Muscle of leg (tissue), 11 donors: Measurements from ENCODE around the gene SLC36A4. TPM values are rescaled to one million over a fixed set of nuclear protein-coding genes. Genes with fewer than 3 reads are reported as not detected.
"Not testable (repeated sequence)": the region's sequence is repeated elsewhere in the genome, so short reads cannot be mapped to it uniquely, and the experiment has no call there.

Source experiments
- DNase-seq: peaks from one replicate; pipeline ENCODE4 v3.0.0; 2013
- H3K27ac ChIP-seq: one replicate; pipeline ENCODE4 v1.5.1; 2013; ENCODE audit warnings: mild to moderate bottlenecking, low read length, control low read depth
- H3K27me3 ChIP-seq: one replicate; pipeline ENCODE4 v1.6.1; 2013; ENCODE audit warnings: low read length; ENCODE audit not compliant: control insufficient read depth, insufficient read depth
- H3K36me3 ChIP-seq: one replicate; pipeline ENCODE4 v1.6.1; 2013; ENCODE audit warnings: low read length; ENCODE audit not compliant: control insufficient read depth, insufficient read depth
- H3K4me1 ChIP-seq: one replicate; pipeline ENCODE4 v1.6.1; 2013; ENCODE audit warnings: low read length; ENCODE audit not compliant: control insufficient read depth, insufficient read depth
- H3K4me3 ChIP-seq: one replicate; pipeline ENCODE4 v1.5.1; 2013; ENCODE audit warnings: low read length, control low read depth
- H3K9me3 ChIP-seq: replicated peaks from 2 replicates; pipeline ENCODE4 v1.6.1; 2013; ENCODE audit warnings: low read depth, low read length; ENCODE audit not compliant: control insufficient read depth
- WGBS: methylation state at CpG from one replicate; pipeline ENCODE4 v1.1.5; 2013; ENCODE audit warnings: missing lambda C conversion rate; ENCODE audit not compliant: insufficient coverage; 5-methylcytosine and 5-hydroxymethylcytosine counted together
- polyA plus RNA-seq, 8 donors: library from polyadenylated mRNA; unstranded; fragments of 120-200 nt; gene quantifications; one replicate each; pipeline versions ENCODE4 v1.2.1 to v1.2.3, GENCODE V29; 2013; ENCODE audit warnings: inconsistent platforms in 1 of 8, low replicate concordance in 1 of 8; ENCODE audit not compliant: insufficient read length in 8 of 8, insufficient read depth in 1 of 8
- total RNA-seq: library from RNA; stranded (reverse); fragments of 120-200 nt; gene quantifications from one replicate; pipeline ENCODE4 v1.2.4, GENCODE V29; 2013

Gene SLC36A4
- total and polyA plus RNA-seq, 9 donors, result 4.5 to 8.3 (median 6.5) TPM

DNA sequence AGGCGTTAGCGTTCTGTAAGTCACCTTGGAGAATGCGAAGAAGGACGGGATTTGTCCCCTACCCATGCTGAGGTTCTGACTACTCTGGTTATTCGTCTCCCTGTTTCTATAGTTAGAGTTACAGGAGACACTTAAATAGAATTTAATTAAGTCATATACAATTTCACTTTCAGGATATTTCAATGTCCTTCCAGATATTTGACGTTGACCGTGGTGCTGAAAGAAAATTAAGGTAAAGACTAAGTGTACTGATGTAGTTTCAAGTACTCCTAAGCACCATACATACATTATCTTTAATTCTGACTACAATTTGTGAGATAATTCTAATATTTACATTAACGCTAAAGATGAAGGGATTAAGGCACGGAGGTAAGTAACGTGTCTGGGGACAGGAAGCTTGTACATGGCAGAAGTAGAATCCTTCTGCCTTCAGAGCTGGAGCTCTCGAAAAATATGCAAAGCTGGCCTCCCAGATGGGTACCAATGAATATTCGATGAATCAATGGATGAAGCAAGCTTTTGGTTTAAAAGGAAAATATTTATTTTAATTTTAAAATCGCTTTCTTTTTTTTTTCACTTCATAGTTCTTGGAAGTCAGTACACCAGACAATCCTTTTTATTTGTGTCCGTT, 539 bp upstream of the SLC36A4 start:
- DNase-seq, result peak; percentile 61
- peak overlapping the region; percentile 2 for H3K27ac ChIP-seq
- H3K4me1 ChIP-seq, result peaks cover 2% of the 10 kb centered on the region
- 0% methylated on average over 2 of the region's 14 CpGs for WGBS
- no peaks in the 10 kb centered on the region for H3K9me3 ChIP-seq
- H3K4me3 ChIP-seq, result peak overlapping the region; percentile 74
- H3K36me3 ChIP-seq, result no peaks in the 10 kb centered on the region
- no peaks in the 10 kb centered on the region for H3K27me3 ChIP-seq

DNA sequence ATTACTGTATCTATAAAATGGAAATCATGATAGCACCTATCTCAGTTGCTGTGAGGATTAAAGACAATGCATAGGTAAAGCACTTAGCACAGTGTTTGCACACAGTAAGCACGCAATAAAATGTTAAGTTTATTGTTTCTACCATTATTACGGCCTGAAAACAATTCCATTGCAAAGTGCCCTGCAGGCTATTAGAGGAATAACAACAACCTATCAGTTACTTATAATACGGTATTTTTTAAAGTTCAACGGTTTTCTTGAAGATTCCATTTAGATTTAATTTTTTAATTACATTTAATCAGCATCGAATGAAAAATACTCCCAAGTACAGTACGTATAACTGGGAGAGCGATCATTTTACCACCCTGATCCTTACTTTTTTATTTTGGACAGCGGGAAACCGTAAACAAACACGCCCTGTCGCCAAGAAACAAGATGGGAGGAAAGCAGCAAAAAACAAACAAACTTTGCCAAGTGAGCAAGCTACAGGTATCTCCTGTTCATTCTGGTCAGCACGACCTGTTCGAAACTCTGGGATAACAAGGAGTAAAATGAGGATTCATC, 893 bp downstream of the SLC36A4 start:
- H3K4me1 ChIP-seq, result peaks cover 2% of the 10 kb centered on the region
- H3K27me3 ChIP-seq, result no peaks in the 10 kb centered on the region
- no peak for DNase-seq
- no peaks in the 10 kb centered on the region for H3K9me3 ChIP-seq
- WGBS, result 0% methylated on average over 6 of the region's 13 CpGs
- peak overlapping the region; percentile 89 for H3K27ac ChIP-seq
- peak overlapping the region; percentile 74 for H3K4me3 ChIP-seq
- H3K36me3 ChIP-seq, result no peaks in the 10 kb centered on the region

DNA sequence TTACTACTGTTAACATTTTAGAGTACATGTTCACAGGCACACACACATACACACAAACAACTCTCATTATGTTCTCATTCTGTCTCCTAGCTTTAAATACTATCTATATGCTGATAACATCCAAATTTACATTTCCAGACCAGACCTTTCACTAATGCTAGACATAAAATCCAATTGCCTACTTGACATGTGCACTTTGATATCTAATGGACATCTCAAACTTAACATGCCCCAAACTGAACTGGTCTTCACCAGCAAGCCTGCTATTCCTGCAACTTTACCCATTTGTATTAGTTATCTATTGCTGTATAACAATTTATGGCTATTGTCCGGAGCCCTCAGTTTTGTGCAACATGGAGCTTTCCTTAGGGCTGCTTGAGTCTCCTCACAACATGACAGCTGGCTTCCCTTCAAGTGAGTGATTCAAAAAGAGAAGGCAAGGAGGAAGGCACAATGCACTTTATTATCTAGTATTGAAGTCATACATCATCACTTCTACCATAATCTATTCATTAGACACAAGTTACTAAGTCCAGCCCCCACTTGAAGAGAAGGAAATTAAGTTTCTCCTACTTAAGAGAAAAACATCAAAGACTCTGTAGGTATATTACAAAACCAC, 3.0 kb downstream of the SLC36A4 start:
- Histone ChIP-seq H3K4me1 (peaks cover 2% of the 10 kb centered on the region), H3K9me3 (no peaks in the 10 kb centered on the region)

DNA sequence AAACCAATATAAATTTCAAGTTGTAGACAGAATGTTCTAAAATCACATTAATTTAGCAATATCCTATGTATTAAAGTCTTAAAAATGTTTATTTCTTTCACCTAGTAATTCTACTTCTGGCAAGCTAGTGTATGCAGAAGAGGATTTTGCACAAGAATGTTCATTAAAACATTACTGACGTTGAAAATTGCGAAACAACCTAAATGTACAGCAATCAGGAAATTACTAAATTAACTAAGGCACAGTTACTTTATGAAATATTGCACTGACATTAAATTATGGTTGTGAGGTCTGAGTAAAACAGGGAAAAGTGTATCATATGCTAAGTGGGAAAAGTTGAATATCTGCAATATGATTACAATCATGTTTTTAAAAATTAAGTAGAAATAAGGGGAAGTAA, 4.1 kb downstream of the SLC36A4 start:
- Histone ChIP-seq H3K9me3 (no peaks in the 10 kb centered on the region), H3K36me3 (no peaks in the 10 kb centered on the region), H3K4me1 (peaks cover 2% of the 10 kb centered on the region), H3K27ac (no peak overlapping the region), H3K27me3 (no peaks in the 10 kb centered on the region), H3K4me3 (no peak overlapping the region)
- WGBS, result no CpG with 5 or more reads among the region's 2 CpGs
- DNase-seq, result no peak

More for the DNA sequence above, 3.0 kb downstream of the SLC36A4 start:
- no peak for DNase-seq
- H3K27ac ChIP-seq, result no peak overlapping the region
- no peaks in the 10 kb centered on the region for H3K36me3 ChIP-seq
- H3K27me3 ChIP-seq, result no peaks in the 10 kb centered on the region
- no peak overlapping the region for H3K4me3 ChIP-seq
- no CpG with 5 or more reads among the region's 1 CpG for whole genome bisulfite sequencing

DNA sequence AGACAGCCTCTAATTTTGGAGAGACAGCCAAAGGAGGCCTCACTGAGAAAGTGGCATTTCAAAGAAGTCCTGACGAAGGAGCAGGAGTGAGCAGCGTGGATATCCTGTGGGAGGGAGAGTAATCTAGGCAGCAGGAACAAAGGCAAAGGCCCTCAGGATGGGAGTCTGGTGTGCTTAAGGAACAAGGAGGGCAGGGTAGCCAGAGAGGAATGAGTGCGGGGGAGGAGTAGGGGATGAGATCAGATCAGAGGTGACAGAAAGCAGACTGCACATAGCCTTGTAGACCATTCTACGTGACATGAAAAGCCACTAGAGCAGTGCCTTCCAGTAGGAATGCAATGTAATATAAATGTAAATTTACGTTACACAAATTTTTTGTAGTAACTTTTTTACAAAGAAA, 5.6 kb downstream of the SLC36A4 start:
- no peak overlapping the region for H3K4me3 ChIP-seq
- H3K27ac ChIP-seq, result no peak overlapping the region
- no peaks in the 10 kb centered on the region for H3K36me3 ChIP-seq
- no peak for DNase-seq
- 74% methylated on average over 3 of the region's 5 CpGs for WGBS
- peaks cover 9% of the 10 kb centered on the region for H3K9me3 ChIP-seq
- no peaks in the 10 kb centered on the region for H3K4me1 ChIP-seq
- no peaks in the 10 kb centered on the region for H3K27me3 ChIP-seq

DNA sequence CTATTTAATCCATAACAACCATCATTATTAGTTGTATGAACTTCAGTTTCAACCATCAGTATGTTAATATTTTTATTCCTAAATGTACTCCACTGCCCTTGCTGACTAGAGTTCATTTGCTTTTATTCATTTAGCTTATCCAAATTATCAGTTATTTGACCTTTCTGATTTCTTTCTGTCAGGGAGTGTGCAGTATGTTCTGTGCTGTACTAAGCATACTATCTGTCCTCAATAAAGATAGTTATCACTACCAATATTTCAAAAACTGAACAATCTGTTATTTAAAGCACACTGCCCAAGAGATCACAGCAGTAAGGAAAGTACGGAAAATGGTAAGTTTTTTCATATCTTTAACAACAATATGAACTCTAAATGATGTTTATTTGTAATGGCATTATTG, 8.3 kb downstream of the SLC36A4 start:
- WGBS, result no CpG with 5 or more reads among the region's 1 CpG
- Histone ChIP-seq H3K9me3 (peaks cover 14% of the 10 kb centered on the region), H3K4me3 (no peak overlapping the region), H3K27me3 (no peaks in the 10 kb centered on the region), H3K36me3 (no peaks in the 10 kb centered on the region), H3K4me1 (no peaks in the 10 kb centered on the region), H3K27ac (no peak overlapping the region)
- DNase-seq, result no peak

DNA sequence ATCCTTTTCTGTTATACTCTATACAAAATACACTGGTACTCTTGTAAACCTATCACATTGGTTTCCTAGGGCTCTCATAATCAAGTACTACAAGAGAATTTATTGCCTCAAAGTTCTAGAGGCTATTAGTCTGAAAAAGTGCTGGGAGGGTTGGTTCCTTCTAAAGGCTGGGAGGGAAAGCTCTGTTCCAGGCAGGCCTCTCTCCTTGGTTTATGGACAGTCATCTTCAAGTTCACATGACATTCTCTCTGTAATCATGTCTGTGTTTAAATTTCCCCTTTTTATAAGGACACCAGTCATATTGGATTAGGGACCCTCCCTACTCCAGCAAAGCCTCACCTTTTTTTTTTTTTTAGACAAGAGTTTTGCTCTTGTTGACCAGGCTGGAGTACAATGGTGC, 9.1 kb downstream of the SLC36A4 start:
- no peaks in the 10 kb centered on the region for H3K4me1 ChIP-seq

DNA sequence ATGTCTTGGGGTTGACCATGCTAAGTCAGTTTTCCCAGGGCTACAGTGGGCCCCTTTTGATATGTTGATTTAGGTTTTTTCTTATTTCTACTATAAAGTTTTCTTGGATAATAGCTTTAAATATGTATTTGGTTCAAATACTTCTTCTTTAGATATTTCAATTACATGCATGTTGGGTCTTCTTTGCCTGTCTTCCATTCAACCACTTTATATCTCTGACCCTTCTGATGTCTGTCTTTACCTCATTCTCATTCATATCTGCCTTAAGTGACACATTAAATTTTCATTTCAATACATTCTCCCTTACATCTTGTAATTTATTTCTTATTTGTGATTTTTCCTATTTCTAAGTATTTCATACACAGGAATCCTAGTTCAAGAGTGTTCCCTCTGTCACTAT, 10.5 kb downstream of the SLC36A4 start:
- Histone ChIP-seq H3K4me1 (no peaks in the 10 kb centered on the region), H3K27me3 (no peaks in the 10 kb centered on the region), H3K9me3 (peaks cover 14% of the 10 kb centered on the region), H3K36me3 (no peaks in the 10 kb centered on the region), H3K4me3 (no peak overlapping the region), H3K27ac (no peak overlapping the region)
- DNase-seq, result no peak

More for the DNA sequence above, 9.1 kb downstream of the SLC36A4 start:
- H3K4me3 ChIP-seq, result no peak overlapping the region
- no peaks in the 10 kb centered on the region for H3K36me3 ChIP-seq
- no peak for DNase-seq
- H3K27ac ChIP-seq, result no peak overlapping the region
- peaks cover 14% of the 10 kb centered on the region for H3K9me3 ChIP-seq
- H3K27me3 ChIP-seq, result no peaks in the 10 kb centered on the region

DNA sequence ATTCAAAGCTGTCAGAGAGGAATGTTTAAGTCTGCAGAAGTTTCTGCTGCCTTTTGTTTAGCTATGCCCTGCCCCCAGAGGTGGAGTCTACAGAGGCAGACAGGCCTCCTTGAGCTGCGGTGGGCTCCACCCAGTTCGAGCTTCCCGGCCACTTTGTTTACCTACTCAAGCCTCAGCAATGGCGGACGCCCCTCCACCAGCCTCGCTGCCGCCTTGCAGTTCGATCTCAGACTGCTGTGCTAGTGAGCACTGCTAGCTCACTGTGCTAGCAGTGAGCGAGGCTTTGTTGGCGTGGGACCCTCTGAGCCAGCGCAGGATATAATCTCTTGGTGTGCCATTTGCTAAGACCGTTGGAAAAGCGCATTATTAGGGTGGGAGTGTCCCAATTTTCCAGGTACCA, 19.9 kb downstream of the SLC36A4 start:
- H3K36me3 ChIP-seq, H3K4me3 ChIP-seq: not testable (repeated sequence)
- WGBS, result 100% methylated on average over 9 of the region's 13 CpGs

DNA sequence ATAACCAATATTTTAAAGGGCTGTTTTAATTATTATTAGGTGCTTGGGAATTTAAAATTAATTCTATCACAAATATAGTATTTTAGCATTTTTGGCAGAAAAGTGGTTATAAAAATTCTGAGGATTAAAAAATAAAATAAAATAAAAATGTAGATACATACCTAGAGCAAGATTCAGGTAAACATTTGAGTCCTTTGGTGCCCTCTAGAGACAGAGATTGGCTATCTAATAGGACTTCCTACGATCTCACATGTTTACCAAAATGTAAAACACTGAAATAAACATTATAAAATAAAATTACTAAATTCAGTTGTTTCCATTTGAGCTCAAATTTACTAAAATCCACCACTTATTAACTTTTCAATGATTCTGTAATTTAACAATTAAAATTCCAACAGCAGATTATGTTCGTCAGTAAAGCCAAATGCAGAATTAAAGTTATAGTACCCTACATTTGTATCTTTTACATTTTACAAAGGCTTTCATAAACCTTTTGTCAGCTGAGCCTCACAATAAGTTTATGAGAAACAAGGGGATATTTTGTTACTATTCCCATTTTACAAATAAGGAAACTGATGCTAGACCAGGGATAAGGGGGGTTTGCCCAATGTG, 27.7 kb downstream of the SLC36A4 start:
- no CpG with 5 or more reads among the region's 2 CpGs for WGBS
- Histone ChIP-seq H3K36me3 (no peaks in the 10 kb centered on the region), H3K4me1 (no peaks in the 10 kb centered on the region), H3K27ac (no peak overlapping the region), H3K27me3 (no peaks in the 10 kb centered on the region), H3K9me3 (no peaks in the 10 kb centered on the region), H3K4me3 (no peak overlapping the region)
- peak; percentile 30 for DNase-seq

More for the DNA sequence above, 19.9 kb downstream of the SLC36A4 start:
- not testable (repeated sequence) for H3K9me3 ChIP-seq, H3K27ac ChIP-seq, H3K4me1 ChIP-seq, DNase-seq, H3K27me3 ChIP-seq
